ENCODE measurements around the gene ZNF575.
"Not testable (repeated sequence)": the region's sequence is repeated elsewhere in the genome, so short reads cannot be mapped to it uniquely, and the experiment has no call there.

The ZNF575 gene

GRCh38 chr19:43511324-43511723 lies 21.7 kb upstream of the ZNF575 start:
- no peak for DNase-seq (ENCODE audit: low read depth in 2 of 2)

DNA sequence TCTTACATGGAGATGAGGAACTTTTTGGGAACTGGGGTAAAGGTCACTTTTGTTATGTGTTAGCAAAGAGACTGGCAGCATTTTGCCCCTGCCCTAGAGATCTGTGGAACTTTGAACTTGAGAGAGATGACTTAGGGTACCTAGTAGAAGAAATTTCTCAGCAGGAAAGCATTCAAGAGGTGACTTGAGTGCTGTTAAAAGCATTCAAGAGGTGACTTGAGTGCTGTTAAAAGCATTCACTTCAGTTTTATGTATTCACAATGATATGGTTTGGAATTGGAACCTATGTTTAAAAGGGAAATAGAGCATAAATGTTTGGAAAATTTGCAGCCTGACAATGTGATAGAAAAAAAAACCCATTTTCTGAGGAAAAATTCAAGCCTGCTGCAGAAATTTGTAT lies 20.6 kb upstream of the ZNF575 start:
- not testable (repeated sequence) for DNase-seq (ENCODE audit: low read depth in 2 of 2)

- no peak for DNase-seq (ENCODE audit: low read depth in 2 of 2)
Measured at GRCh38 chr19:43518051-43518450, 14.9 kb upstream of the ZNF575 start.

- peak; percentile 76 to 80 for DNase-seq (ENCODE audit: low read depth in 2 of 2)
Measured at GRCh38 chr19:43519436-43520088, 13.4 kb upstream of the ZNF575 start.

DNA sequence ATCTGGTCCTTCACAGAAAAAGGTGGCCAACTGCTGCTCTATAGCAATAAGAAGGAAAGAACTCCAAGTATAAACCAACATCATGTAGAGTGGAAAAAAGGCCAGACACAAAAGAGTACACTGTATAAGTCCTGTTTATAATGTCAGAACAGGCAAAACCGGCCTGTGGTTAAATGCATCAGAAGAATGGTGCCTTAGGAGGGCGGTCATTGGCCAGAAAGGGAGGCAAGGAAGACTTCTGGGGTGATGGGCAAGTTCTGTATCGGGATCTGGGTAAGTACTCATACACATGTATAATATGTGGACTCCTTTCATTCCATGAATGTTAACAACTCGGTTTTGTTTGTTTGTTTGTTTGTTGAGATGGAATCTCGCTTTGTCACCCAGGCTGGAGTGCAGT lies 10.1 kb upstream of the ZNF575 start:
- DNase-seq (ENCODE audit: low read depth in 2 of 2): no peak

DNA sequence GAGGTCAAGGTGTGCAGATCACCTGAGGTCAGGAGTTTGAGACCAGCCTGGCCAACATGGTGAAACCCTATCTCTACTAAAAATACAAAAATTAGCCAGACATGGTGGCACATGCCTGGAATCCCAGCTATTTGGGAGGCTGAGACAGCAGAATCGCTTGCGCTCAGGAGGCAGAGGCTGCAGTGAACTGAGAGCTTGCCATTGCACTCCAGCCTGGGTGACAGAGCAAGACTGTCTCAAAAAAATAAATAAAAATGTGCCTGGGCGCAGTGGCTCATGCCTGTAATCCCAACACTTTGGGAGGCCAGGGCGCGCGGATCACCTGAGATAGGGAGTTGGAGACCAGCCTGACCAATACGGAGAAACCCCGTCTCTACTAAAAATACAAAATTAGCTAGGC lies 9.3 kb upstream of the ZNF575 start:
- not testable (repeated sequence) for DNase-seq (ENCODE audit: low read depth in 2 of 2)

DNA sequence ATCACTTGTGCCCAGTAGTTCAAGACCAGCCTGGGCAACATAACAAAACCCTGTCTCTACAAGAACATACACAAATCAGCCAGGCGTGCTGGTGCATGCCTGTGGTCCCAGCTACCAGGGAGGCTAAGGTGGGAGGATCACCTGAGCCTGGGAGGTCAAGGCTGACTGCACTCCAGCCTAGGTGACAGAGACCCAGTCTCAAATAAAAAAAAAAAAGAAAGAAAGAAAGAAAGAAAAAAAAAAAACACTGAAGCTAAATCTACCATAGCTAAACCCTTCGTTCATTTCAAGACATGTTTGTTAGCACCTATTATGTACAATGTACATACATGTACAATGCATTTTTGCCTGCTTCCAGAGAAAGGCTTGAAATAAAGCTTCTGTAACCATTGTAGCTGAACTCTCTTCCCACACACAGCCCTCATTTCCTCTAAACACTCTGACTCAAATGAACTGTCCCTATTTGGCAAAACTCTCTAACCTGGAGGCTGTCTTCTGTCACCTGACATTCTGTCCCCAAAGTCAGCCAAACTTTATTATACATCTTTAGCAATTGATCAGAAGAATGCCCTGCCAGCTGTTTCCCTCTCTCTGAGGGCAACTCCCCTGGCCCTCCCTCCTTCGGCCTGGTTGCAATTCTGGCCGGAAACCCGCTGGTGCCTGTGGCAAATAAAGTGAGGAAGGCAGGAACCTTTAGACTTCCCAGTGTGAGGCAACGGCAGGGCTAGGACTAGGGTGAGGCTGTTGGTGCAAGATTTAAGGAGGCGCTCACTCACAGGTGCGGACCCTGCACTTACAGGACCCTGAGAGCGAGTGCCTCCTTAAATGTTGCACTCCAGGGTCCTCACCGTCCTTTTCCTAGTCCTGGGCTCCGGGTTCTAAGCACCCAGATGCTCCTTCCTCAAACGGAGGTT lies 7.8 kb upstream of the ZNF575 start:
- peak in 1 of 2 donors; percentile 15 for DNase-seq (ENCODE audit: low read depth in 2 of 2)

DNA sequence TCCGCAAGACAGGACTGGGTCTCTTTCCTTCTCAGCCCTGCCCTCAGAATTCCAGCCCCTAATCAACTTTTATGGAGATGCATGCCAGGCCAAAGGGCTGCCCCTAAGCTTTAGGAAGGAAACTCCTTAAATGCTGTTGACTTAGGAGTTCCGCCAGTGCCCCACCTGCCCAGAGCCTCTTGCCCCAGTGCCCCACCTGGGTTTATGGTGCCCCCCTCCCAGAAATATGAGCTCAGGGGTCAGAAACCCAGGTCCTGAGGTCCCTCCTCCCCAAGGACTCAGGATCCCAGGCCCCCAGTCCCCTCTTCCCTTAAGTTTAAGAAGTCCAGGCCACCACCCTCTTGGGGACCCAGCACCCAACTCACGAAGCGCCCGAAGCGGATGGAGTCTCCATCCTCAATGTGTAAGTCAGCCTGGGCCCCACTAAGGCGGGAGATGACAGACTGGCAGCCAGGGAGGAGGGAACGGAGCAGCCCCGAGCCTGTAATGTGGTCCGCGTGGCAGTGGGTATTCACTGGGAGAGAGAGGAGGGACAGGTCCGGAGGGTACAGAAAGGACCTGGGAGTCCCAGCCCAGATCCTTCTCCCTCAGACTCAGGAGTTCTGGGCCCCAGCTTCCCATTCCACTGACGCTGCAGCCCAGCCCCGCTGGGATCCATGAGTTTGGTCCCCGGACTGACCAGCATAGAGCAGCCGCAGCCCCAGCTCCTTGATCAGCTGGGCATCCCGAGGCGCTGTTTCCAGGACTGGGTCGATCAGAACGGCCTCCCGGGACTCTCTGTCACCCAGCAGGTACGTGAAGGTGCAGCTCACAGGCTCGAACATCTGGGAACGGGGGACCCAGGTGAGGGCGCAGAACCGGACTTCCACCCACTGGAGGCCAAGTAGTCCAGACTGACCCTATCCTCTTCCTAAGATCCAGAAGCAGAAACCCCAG lies 6.9 kb upstream of the ZNF575 start:
- DNase-seq (ENCODE audit: low read depth in 2 of 2): peak in 1 of 2 donors; percentile 15

GRCh38 chr19:43526884-43527859 lies 5.8 kb upstream of the ZNF575 start, which contains the start of gene ETHE1:
Gene ETHE1, minus strand, starts transcription at chr19:43527201. Its CDS starts 24 bp downstream, at chr19:43527177.
- peak; percentile 72 to 73 for DNase-seq (ENCODE audit: low read depth in 2 of 2)

DNA sequence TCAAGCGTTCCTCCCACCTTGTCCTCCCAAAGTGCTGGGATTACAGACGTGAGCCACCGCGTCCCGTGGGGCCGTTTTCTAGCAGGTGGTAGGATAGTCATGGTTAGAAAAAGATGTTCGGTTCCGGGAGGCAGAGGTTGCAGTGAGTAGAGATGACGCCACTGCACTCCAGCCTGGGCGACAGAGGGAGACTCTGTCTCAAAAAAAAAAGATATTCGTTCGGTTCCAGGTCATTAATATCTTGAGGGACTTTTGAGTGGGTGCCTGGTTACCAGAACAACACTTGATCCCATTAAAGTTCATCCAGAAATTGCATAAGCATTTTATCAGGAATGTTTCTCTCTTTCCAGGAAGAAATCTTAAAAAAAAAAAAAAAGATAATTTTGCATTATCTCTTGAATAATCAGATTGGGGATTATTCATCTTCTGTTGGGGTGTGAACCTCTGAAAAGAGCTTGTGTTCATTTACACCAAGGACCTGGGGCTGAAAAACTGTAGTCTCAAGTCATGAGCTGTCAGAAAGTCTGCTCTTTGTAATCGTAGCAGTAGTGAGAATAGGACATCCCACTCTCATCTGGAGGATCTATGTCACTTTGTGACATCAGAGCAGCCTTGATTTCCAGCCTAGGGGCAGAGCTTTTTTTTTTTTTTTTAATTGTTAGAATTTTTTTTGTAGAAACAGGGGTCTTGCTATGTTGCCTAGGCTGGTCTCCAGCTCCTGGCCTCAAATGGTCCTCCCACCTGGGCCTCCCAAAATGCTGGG lies 4.9 kb upstream of the ZNF575 start:
- DNase-seq (ENCODE audit: low read depth in 2 of 2): no peak

DNA sequence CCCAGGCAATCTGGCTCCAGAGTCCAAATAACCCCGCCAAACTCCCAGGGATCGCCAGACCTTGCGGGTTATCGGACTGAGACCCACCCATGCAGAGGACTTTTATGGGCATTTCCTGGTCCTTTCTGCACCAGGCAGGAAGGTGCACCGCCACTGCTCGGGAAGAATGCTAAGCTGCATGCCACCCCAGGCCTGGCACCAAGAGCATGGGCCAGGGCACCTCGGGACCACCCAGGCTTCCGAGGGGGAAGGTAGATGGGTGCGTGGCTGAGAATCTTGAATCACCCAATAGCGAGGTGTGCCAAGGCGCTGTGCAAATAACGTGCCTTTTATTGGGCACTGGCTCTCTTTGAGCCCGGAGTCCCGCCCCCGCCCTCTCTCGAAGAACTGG lies 422 bp upstream of the ZNF575 start:
- no peak for DNase-seq (ENCODE audit: low read depth in 2 of 2)

DNA sequence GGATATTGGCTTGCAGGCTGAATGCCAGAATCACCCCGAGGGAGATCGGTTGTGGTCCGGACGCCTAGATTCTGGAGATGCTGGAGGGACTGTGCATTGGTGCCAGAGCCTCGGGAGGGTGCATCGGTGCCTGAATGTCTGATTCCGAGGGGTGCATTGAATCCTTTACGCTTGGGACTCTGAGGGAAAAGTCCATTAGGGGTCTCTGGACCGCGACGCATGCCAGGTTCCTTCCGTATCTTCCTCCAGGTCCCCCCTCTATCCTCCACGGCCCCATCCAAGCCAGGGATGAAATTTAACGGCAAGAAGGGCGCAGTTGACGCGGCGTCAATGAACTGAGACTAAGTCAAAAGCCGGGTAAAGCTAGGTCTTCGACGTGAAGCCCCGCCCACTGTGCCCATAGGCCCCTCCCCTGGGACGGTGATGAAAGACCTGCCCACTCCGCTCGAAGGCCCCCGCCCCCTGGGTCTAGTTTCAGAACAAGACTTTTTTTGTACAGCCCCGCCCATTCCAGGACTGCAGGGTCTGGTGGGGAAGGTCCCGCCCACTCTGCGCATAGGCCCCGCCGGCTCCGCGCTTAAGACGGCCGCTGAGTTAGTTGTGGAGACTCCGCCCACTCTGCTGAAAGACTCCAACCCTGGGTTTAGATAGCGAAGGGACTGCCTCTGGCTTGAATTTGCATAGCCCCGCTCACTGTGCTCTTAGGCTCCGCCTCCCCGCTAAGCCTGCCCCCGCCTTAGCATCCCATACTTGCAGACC lies 737 bp downstream of the ZNF575 start:
- DNase-seq (ENCODE audit: low read depth in 2 of 2): peak; percentile 93 to 97

GRCh38 chr19:43534305-43534815 lies 1.4 kb downstream of the ZNF575 start:
- no peak for DNase-seq (ENCODE audit: low read depth in 2 of 2)

GRCh38 chr19:43534816-43535761 lies 2.1 kb downstream of the ZNF575 start:
- DNase-seq (ENCODE audit: low read depth in 2 of 2): peak in 1 of 2 donors; percentile 25

GRCh38 chr19:43538922-43539321 lies 5.9 kb downstream of the ZNF575 start:
- DNase-seq (ENCODE audit: low read depth in 2 of 2): no peak

DNA sequence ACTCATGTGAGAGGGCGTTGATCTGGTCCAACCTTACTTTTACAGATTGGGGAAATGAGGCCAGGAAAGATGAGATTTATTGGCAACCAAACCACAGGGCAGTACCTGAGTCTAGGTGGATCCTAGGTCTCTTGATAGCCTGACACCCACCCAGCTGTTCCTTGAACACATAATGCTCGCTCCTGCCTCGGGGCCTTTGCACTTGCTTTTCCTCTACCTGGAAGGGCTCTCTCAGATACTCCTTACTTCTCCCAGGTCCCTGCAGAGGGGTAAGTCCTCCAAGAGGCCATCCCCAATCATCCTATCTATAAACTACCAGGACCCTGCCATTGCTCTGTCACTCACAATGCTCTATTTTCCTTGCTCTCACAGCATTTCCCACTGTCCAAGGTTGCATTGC lies 7.4 kb downstream of the ZNF575 start:
- no peak for DNase-seq (ENCODE audit: low read depth in 2 of 2)

DNA sequence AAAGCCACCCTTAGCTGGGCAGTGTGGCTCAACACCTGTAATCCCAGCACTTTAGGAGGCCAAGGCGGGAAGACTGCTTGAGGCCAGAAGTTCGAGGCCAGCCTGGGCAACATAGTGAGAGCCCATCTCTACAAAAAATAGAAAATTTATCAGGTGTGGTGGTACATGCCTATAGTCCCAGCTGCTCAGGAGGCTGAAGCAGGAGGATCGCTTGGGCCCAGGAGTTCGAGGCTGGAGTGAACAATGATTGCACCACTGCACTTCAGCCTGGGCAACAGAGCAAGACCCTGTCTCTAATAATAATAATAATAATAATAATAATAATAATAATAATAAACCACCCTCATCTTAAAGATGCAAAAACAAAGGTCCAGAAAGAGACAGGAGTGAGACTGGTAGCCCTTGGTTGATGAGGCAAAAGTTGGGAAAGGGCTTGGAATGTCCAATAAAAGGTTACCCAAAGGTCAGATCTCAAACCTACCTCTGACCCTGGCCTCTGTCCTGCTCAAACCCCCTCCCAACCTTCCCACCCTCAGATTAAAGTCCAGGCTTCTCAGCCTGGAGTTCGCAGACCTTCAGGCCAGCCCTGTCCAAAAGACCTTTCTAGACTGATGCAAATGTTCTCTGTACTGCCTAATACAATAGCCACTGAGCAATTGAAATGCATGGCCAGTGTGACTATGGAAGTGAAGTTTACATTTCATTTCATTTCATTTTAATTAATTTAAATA lies 9.1 kb downstream of the ZNF575 start:
- DNase-seq (ENCODE audit: low read depth in 2 of 2): no peak
